HG02970 (cell line): ENCODE measurements around the gene ASTN1.
A peak's percentile ranks its signal among the peaks of the same experiment; 100 is the strongest.

Source experiments
- ATAC-seq: cut with Tn5 transposase; IDR thresholded peaks from one replicate; pipeline ENCODE4 v1.9.1; 2021; ENCODE audit warnings: mild to moderate bottlenecking, moderate library complexity, moderate number of reproducible peaks; ENCODE audit not compliant: unreplicated experiment, low FRiP score

ASTN1 gene

DNA sequence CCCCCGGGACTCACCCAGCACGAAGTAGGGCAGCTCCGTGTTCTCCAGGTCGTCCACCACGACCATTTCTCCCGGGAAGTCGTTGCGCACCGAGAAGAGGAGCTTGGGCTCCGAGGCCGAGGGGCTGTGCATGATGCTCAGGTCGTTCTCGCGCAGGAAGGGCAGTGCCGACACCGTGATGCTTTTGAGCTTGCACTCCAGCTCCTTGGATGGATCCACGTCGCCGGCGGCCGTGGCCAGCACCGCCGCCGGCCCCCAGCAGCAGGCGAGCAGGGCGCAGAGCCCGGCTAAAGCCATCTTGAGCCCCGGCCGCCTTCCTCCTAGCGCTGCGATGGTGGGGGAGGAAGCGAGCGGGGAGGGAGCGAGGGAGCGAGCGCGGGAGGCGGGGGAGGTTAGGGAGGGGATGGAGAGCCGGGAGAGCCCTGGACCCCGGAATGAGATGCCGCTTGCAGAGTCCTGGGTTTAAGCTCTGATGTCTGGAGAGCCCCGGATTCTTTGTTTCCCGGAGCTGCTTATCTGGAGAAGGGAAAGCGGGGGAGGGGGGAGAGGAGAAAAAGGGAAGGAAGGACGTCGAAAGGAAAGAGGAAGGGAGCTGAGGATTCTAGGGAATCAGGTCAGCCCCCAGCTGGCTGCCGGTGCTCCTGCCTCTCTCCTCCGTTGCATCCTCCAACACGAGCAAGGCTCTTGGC is at the start of gene ASTN1:
Gene ASTN1 (minus strand): TSS at position 333 of the 689 bp plus-strand sequence. CDS start 36 bp downstream, at position 297.
- ATAC-seq: no peak

DNA sequence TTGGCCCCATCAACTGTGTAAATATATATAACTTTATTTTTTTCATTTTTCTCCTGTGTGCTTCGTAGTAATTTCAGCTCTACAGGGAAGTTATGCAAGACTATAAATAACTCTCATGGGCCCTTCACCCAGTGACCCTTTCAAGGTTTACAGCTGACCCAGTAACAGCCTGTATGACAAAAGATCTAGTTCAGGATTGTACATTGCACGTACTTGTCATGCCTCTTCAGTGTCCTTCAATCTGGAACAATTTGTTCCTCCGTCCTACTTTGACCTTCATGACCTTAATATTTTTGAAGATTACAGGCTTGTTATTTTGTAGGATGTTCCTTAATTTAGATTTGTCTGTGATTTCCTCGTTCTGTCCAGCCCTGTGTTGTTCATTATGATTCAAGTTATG is 46.7 kb upstream of the ASTN1 start:
- no peak for ATAC-seq

DNA sequence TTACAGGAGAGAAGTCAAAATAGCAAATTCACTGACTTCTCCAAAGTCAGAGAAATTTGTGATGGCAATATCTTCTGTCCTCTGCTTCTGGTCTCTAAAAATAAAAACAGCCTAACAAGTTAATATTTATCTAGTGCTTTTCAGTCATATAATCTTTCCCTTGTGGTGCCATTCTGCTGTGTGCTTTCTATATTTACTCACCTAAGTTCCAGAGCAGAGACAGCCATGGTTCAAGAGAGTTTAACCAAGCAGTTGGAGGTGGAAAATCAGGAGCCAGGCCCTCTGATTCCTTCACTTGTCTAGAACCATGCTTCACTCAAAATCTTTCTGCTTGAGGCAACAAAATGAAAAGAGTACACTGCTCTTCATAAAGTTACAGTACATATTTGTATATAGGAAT is 45.6 kb upstream of the ASTN1 start:
- no peak for ATAC-seq

DNA sequence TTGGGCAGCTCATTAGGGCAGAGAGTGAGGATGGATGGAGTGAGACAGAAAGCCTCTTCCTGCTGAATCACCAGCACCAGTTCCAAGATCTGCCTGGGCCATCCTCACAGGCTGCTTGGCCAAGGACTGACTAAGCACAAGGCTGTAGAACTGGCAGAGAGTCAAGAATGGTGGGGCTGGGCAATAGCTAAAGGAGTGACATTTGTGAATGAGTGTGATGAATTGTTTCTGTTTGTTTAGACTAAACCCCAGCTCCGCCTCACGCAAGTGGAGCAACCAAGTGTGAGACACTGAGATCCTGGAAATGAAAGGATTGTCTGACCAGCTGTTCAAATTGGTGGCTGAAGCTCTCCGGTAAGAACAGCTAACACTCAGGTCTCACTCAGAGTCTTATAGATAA is 44.8 kb upstream of the ASTN1 start:
- ATAC-seq: no peak

DNA sequence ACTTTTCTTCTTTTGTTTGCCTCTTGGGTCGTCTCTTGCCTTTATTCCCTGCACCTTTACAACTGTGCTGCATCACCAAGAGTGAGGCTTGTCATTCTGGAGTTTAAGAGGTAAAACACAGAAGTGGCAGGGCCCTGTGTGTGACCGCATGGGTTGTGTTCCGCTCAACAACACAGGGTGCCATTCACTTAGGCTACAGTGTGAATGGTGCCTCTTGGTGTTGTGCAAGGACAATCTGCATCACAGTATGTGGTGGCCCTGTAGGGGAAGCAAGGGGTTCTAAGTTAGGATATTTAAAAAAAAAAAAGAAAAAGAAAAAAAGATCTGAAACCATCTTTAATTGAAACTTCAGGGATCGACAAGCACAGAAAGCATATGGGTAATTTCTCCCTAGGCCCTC is 44.4 kb upstream of the ASTN1 start:
- ATAC-seq: no peak

DNA sequence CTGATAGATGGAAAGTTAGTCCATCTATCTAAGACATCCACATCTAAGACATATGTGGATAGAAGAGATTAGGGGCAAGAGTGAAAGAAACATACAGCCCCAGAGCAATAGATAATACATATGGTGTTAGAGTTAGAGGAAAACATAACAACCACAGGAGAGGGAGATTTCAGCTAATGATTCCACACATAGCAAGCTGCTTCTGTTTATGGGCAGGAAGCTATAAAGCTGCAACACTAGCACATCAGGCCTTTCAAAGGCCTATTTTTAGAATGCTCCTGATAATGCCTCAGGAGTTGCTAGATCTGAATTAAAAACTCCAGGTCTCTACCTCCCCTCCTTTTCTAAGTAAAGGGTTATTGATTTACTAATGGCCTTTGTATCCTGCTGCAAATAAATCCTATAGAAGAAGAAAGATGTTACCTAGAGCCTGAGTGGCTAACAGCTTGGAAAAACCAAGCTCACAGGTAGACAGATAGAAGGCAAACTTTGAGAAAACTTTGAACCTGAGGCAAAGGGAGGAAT is 42.4 kb upstream of the ASTN1 start:
- no peak for ATAC-seq

DNA sequence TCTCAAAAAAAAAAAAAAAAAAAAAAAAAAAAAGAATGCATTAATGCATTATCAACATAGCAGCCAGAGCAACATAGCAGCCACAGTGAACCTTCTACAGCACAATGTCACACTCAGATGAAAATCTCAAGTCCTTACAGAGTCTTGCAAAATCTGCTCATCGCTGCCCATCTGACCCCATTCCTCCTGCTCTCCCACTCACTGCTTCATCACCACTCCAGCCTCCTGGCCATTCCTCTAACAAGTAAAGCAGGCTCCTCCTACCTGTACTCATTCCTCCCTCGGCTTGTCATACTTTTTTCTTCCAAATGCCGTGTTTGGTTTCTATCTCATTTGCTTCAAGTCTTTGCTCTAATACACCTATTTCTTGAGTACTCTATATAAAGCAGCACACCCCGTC is 35.8 kb upstream of the ASTN1 start:
- ATAC-seq: no peak

DNA sequence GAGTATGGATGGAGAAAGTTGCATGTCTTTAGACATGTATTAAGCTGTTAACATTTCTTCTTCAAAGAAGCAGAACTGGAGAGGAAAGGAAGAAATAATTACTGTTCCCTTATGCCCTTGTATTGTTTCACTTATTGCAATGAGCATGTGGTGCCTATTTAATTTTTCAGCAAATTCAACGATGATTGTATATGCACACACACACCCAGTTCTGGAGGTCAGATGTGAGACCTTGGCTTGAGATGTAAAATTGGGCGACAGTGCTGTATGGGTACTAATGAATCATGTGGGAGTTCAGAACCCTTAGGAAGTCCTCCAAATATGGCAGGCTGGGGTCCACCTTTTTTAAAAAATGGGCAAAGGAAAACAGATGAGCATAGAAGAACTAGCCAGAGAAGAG is 33.7 kb upstream of the ASTN1 start:
- ATAC-seq: no peak

DNA sequence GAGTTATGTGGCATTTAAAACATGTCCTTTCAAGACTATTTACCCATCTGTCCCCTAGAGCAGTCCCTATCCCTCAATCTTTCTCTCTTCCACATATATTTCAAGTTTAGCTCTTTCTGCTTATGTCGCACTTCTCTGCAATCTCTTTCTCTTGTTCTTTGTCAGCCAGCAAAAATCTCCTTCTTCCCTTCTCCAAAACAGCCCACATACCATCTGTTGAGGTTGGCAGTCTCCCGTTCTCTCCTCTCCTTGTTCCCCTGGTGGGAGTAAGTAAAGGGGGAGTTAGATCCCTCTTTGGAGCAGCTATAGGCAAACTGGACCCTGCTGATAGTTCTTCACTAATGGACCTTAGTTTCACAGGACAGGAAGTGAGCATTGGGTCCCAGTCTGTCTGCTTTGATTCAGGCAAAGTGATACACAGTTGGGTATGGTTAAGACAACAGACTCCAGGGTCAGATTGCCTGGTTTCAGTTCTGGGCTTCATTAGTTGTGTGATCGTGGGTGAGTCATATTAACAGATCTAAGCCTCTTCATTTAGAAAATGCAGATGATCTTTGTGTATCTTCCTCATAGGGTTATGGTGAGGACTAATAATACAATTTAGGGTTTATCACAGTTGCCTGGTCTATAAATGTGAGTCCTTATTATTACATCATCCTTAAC is 25.9 kb upstream of the ASTN1 start:
- ATAC-seq: no peak

DNA sequence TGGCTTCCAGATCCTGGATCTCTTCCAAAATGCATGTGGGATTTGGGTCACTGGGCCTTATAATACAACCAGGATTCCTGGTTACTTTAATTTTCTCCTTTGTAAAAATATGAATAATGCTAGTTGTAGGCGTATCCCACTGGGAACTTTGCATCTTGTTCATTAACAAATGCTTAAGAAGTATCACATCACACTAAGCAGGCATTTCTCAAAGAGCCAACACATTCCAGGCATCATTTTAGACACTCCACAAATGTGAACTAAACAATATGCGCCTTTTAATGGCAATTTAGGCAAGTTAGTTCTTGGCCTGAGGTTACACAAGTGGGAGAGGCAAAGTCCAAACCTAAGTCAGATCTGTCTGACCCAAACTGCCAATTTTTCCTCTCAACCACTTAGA is 22.1 kb upstream of the ASTN1 start:
- ATAC-seq: no peak

DNA sequence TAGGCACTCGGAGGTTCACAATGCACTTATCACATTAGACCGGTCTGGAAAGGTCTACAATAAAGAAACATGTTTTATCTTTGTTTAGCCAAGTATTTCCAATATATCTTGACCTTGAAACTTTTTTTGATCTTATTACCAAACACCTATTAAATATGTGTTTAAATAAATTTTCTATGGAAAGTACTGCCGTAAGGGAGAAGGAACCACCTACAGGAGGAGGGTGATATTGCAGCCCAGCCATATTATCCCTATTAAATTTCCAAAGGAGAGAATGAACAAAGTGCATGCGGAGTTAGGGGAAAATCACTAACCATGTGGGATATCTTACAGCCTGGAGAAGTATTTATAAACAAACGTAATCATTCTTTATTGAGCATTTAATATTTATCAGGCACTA is 20.7 kb upstream of the ASTN1 start:
- ATAC-seq: no peak

DNA sequence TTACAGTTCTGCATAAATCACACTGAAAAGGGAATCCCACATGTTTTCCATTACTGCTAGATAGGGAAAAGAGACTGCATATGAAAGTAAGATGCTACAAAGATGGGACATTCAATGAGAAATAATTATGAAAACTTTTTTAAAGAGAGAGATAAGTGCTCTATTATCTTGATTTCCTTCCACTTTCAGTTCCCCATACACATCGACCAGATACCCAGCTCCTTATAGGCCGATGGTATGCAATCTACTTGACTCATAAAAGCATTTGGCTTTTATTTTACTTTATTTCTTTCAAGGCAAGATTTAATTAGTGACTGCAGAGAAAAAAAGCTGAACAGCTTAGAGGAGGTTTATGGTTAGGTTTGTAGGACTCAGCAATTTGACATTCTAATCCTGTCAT is 19.3 kb upstream of the ASTN1 start:
- ATAC-seq: no peak

DNA sequence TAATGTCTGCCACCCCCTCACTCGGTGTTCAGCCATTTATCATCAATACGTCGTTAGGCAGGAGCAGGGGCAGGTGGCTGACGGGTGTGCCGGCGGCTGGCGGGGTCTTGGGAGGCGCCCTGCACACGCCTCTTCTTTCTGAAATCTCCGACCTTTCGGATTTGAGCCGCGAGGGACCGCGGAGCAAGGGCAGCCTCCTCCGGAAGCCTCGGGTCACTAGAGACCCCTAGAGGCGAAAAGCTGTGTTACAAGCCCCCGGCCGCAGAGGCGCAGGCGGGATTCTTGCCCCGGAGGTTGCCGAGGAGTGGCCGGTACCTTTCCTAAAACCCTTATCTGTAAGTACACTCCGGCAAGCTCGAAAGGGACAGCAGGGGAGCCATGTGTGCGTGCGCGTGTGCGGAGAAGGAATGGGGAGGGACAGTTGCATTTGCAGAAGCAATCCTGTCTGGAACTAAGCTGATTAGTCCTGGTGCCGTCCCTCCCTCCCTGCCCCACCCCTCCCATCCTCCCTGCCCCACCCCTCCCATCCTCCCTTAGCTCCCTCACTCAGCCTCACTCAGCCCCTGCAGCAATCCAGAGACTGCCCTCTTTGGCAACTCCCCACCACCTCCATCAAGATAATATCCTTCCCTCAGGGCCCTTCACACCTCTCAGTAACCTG is 17.2 kb upstream of the ASTN1 start:
- ATAC-seq: peak; percentile 90

DNA sequence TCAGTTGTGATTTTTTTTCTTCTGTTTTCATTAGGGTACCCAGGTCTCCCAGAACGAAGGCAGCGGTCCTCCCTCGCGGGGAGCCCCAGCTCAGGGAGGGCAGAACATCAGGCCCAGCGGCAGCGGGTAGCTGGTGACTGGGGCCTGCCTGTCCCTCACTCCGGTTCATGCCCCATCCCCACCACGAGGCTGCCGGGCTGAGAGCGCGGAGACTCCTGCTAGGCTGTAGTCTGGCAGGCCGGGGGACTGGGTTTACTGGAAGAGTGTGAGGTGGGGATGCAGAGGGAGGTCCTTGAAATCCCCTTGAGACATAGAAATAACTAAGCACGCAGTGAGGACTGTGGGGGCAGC is 16.7 kb upstream of the ASTN1 start:
- no peak for ATAC-seq

DNA sequence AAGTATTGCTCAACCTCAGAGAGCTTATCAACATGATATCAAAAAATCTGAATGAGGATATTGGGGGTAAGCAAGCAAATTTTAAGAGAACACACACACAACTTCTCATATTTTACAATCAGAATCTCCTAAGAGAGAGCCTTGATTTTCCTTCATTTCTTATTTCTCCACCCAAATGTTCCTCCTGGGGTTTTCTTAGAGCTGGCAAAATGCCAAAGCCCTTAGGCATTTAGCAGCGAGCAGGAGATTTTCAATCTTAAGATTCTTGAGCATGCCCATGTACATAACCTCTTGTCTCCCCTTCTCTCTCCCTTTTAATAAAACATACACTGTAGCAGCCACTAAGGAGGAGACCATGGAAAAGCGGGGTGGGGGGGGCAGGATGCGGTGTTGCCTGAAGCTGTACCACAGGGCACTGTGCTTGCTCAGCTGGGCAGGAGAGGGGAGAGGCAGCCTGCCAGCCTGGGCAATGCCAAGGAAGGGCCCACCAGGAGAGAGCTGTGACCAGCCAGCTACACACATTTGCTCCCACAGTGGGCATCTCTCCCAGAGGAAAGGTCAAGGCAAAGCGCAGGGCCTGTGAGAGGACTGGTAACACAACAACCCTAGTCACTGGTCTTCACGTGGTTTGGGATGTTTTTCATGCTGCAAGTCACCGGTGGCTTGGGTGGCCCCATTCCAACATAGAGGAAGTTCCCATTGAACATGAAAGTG is 10.6 kb upstream of the ASTN1 start:
- no peak for ATAC-seq

DNA sequence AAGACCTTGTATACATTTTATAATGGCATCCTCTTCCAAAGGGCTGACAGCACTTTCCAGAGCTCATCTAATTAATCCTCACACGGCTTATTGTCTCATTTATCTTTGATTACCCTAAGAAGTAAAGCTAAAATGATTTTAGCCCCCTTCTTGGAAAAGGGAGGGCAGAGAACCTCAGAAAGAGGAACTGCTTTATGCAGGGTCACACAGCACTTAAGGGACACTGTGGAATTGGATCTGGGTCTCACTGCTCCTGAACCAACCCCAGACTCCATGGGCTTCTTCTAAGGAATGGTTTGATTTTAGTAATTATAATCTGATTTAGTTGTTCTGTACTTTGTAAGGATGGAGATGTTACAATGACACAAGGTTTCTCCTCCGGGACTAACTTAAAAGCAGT is 9.5 kb upstream of the ASTN1 start:
- no peak for ATAC-seq

DNA sequence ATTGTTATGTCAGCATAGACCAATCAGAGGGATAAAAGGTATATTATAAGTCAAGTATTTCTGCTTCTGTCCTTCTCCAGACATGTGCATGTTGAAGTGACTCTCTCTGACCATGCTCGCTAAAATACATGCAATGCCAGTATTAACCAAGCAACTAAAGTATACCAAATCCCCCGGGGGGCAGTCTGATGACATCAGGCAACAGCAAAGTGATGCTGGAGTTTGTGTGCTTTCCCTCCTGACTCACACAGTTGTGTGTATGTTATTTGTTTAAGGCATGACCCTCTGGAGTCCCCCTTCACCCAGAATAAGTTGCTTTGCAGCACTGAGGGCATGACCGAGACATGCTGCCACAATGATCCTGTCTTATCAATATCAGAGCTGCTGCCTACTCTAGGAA is 8.4 kb upstream of the ASTN1 start:
- no peak for ATAC-seq

DNA sequence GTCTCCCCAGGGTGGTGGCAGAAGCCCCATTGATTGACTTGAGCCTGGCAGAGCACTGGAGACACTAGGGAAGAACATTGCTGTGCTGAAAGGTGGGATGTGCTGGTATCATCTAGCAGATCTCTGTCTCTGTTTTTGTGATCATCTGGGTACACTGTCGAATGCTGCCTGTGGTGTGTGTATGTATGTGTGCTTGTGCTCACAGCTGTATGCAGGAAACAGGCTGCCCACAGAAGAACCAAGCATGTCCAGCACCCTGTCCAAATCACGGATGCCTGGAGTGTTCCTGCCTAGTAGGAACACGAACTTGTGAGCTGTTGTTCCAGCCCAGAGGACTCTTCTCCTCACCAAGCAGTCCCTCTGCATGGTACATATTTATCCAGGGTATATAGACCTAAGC is 7.8 kb upstream of the ASTN1 start:
- no peak for ATAC-seq

DNA sequence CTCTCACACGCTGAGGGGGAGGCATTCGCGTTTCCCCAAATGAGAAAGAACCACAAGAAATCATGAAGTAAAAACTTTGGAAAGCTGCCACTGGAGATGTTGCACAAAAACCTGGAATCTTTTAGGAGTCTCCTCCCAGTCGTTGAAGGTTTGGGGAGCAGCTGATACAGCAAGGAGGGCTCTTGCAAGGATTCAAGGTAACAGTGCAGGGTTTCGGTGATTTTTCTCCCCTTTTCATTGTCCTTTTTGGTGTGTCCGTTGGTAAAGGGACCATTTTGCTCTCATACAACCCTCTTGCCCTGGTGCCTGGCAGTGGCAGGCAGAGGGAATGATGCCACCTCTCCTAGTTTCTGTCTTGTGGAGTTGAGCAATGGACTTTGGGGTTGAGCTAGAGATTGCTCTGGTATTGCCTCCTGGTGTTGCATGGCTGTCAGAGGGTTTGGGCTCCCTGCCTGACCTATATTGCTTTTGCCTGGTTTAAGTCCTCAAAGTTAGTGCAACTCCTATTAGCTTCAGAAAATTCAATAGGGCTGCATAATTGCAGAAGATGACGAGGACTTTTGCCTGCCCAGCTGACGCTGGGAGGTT is 7.1 kb upstream of the ASTN1 start:
- ATAC-seq: no peak

DNA sequence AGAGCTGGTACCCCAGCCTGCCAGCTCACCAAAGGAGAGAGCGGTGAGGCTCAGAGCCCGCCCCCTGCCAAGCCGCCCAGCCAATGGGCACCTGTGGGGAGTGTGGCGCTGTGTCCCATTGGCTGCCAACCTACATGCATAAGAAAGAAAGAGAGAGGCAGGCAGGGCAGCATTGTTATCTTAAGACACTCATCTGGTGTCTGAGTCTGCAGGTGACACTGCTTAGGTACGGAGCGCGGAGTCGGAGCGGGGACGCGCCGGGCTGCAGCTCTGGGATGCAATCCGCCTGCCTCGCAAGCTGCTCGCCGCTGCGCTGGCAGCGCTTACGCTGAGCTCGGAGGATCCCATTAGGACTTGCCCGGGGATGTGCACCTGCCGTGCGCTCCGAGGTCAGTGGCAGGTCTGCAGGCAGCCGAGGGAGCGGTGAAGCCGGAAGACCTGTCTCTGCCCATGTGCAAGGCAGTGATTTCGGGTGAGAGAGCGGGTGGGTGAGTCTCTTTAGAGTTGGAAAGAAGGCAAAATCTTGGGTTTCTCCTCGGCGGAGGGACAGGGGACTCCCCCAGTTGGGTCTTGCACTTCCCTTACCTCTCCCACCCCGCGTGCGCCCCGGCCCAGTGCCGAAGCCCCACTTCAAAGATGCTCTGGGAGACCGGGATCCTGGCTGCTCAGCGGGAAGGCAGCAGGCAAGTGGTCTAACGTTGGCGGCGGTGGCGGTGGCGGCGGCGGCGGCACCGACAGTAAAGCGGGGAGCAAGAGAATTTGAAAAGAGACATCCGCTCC is 6.4 kb upstream of the ASTN1 start, which contains the start of gene BRINP2:
Gene BRINP2 (plus strand): TSS at position 203 of the 780 bp plus-strand sequence. CDS start 58,919 bp downstream, outside the sequence.
- no peak for ATAC-seq
